Esophagus muscularis mucosa (tissue), 4 donors: ENCODE data around the gene H6PD.

Experiments used
- EP300 ChIP-seq: sonication (generic); formaldehyde crosslinking; IDR thresholded peaks from one replicate; pipeline ENCODE4 v1.6.1; 2017; ENCODE audit warnings: antibody characterized with exemption
- POLR2A ChIP-seq: fragments of 450-650 bp; IDR thresholded peaks from one replicate; pipeline ENCODE4 v1.6.1; 2017; ENCODE audit warnings: antibody characterized with exemption, moderate library complexity, mild to moderate bottlenecking, low read depth
- POLR2AphosphoS5 ChIP-seq, 2 donors: sonication (generic); formaldehyde crosslinking; IDR thresholded peaks; one replicate each; pipeline ENCODE4 v1.6.1; 2017; ENCODE audit warnings: antibody characterized with exemption in 2 of 2
- TF ChIP-seq, protein P1 (sequence below), 3 experiments: fragments of 200-600 bp in 2 of 3; fragments of 450-650 bp in 1 of 3; sonication (generic) in 2 of 3; IDR thresholded peaks; one replicate each; pipeline ENCODE4 v1.5.1; 2017 to 2019; ENCODE audit warnings: antibody characterized with exemption in 3 of 3, mild to moderate bottlenecking in 2 of 3, moderate library complexity in 1 of 3

DNA sequence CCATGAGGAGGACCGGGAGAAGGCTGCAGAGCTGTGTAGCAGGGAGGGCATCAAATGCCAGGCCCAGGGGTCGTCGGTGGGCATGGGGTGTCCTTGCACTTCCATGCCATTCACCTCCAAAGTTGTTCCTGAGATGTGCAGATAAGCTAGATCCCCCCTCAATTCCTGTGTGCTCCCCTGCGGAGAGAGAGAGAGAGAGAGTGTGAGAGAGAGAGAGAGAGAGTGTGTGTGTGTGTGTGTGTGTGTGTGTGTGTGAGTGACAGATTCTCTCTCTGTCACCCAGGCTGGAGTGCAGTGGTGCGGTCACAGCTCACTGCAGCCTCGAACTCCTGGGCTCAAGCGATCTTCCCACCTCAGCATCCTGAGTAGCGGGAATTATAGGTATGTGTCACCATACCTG, 74.5 kb downstream of the H6PD start:
- TF ChIP-seq, protein P1, sequence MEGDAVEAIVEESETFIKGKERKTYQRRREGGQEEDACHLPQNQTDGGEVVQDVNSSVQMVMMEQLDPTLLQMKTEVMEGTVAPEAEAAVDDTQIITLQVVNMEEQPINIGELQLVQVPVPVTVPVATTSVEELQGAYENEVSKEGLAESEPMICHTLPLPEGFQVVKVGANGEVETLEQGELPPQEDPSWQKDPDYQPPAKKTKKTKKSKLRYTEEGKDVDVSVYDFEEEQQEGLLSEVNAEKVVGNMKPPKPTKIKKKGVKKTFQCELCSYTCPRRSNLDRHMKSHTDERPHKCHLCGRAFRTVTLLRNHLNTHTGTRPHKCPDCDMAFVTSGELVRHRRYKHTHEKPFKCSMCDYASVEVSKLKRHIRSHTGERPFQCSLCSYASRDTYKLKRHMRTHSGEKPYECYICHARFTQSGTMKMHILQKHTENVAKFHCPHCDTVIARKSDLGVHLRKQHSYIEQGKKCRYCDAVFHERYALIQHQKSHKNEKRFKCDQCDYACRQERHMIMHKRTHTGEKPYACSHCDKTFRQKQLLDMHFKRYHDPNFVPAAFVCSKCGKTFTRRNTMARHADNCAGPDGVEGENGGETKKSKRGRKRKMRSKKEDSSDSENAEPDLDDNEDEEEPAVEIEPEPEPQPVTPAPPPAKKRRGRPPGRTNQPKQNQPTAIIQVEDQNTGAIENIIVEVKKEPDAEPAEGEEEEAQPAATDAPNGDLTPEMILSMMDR (IDR thresholded peaks at IDR 0.05), result no peak
- no peak for TF ChIP-seq POLR2A
- no peak for TF ChIP-seq EP300
- TF ChIP-seq POLR2AphosphoS5 (IDR thresholded peaks at IDR 0.05), result no peak
